HepG2 (cell line): ENCODE data around the gene ENTPD7. TPM values are rescaled to one million over a fixed set of nuclear protein-coding genes. Genes with fewer than 3 reads are reported as not detected.

Source experiments
- CERS6 ChIP-seq: sonication (generic); formaldehyde crosslinking; IDR thresholded peaks from 2 replicates; pipeline ENCODE4 v1.5.0; 2020; ENCODE audit warnings: missing genetic modification reagents
- CHCHD3 ChIP-seq: sonication (generic); formaldehyde crosslinking; IDR thresholded peaks from 2 replicates; pipeline ENCODE4 v1.8.0; 2022; ENCODE audit warnings: mild to moderate bottlenecking, missing genetic modification reagents, moderate library complexity
- CREB1 ChIP-seq, 2 experiments: fragments of 450-650 bp in 1 of 2; IDR thresholded peaks; 2 replicates each; pipeline ENCODE4 v1.6.1; 2016 to 2017; ENCODE audit warnings: control low read depth in 1 of 2, mild to moderate bottlenecking in 1 of 2, missing compliant biosample characterization in 1 of 2, missing genetic modification characterization in 1 of 2
- DMAP1 ChIP-seq: IDR thresholded peaks from 2 replicates; pipeline ENCODE4 v1.6.1; 2016
- FOXO4 ChIP-seq: sonication (generic); formaldehyde crosslinking; conservative IDR thresholded peaks from 2 replicates; pipeline ENCODE4 v1.8.1; 2023; ENCODE audit warnings: missing genetic modification reagents
- GZF1 ChIP-seq: sonication (generic); formaldehyde crosslinking; IDR thresholded peaks from 2 replicates; pipeline ENCODE4 v1.5.1; 2020; ENCODE audit warnings: mild to moderate bottlenecking, missing genetic modification reagents
- HDAC6 ChIP-seq: fragments of 200-600 bp; sonication (generic); IDR thresholded peaks from 2 replicates; pipeline ENCODE4 v1.7.0; 2017; ENCODE audit warnings: mild to moderate bottlenecking, antibody characterized with exemption, low read length, low read depth
- KAT7 ChIP-seq: IDR thresholded peaks from 2 replicates; pipeline ENCODE4 v1.6.1; 2018; ENCODE audit warnings: borderline replicate concordance, missing compliant biosample characterization
- MAZ ChIP-seq, 2 experiments: sonication (generic) in 1 of 2; formaldehyde crosslinking in 1 of 2; IDR thresholded peaks; 2 replicates each; pipeline versions ENCODE4 v1.5.0 to v1.6.1; 2012 to 2020; ENCODE audit warnings: low read depth in 2 of 2, mild to moderate bottlenecking in 2 of 2, borderline replicate concordance in 1 of 2, improper control_type of control experiment in 1 of 2, low read length in 1 of 2, missing genetic modification reagents in 1 of 2, moderate library complexity in 1 of 2
- NCOA2 ChIP-seq: sonication (generic); formaldehyde crosslinking; IDR thresholded peaks from 2 replicates; pipeline ENCODE4 v1.8.0; 2022; ENCODE audit warnings: inconsistent platforms
- NFKBIZ ChIP-seq: IDR thresholded peaks from 2 replicates; pipeline ENCODE4 v1.6.1; 2018; ENCODE audit warnings: missing genetic modification reagents, missing compliant biosample characterization
- SRY ChIP-seq: sonication (generic); formaldehyde crosslinking; IDR thresholded peaks from 2 replicates; pipeline ENCODE4 v1.8.0; 2022; ENCODE audit warnings: mild to moderate bottlenecking, missing genetic modification reagents
- TCF7L2 ChIP-seq: IDR thresholded peaks from 2 replicates; pipeline ENCODE4 v1.6.1; 2011; ENCODE audit warnings: mild to moderate bottlenecking, low read depth, low read length, moderate library complexity
- ZNF34 ChIP-seq: sonication (generic); formaldehyde crosslinking; IDR thresholded peaks from 2 replicates; pipeline ENCODE4 v1.4.0; 2020; ENCODE audit warnings: mild to moderate bottlenecking, missing genetic modification reagents, borderline replicate concordance
- ZNF563 ChIP-seq: sonication (generic); formaldehyde crosslinking; IDR thresholded peaks from 2 replicates; pipeline ENCODE4 v1.8.0; 2022; ENCODE audit warnings: mild to moderate bottlenecking, moderate library complexity, missing genetic modification reagents
- ZNF615 ChIP-seq: sonication (generic); formaldehyde crosslinking; IDR thresholded peaks from 2 replicates; pipeline ENCODE4 v1.5.0; 2020; ENCODE audit warnings: mild to moderate bottlenecking, missing genetic modification reagents, borderline replicate concordance
- ZNF790 ChIP-seq: sonication (generic); formaldehyde crosslinking; IDR thresholded peaks from 2 replicates; pipeline ENCODE4 v1.8.0; 2022; ENCODE audit warnings: missing genetic modification reagents, mild to moderate bottlenecking, borderline replicate concordance
- polyA plus RNA-seq, 8 experiments: library from polyadenylated mRNA; depleted of rRNA in 3 of 8; stranded (reverse) in 7 of 8; unstranded in 1 of 8; fragments of >200 nt; fragmentation: Illumina TruSeq in 4 of 8; extraction: Trizol in 4 of 8; gene quantifications; 2 replicates each; pipeline versions ENCODE4 v1.2.1 to v1.2.3, GENCODE V29; 2011 to 2016; ENCODE audit warnings: low read depth in 4 of 8, missing spikeins in 1 of 8, mixed read lengths in 1 of 8; ENCODE audit not compliant: insufficient read depth in 1 of 8
- total RNA-seq, 5 experiments: library from RNA; depleted of rRNA; stranded (reverse); fragments of >200 nt; fragmentation: Illumina TruSeq; extraction: Trizol; gene quantifications; 2 replicates each; pipeline ENCODE4 v1.2.3, GENCODE V29; 2016; ENCODE audit warnings: low read depth in 1 of 5
- TF ChIP-seq, protein P1 (sequence below): sonication (generic); formaldehyde crosslinking; IDR thresholded peaks from 2 replicates; pipeline ENCODE4 v1.4.0; 2020; ENCODE audit warnings: missing genetic modification reagents
- TF ChIP-seq, protein P2 (sequence below): sonication (generic); formaldehyde crosslinking; IDR thresholded peaks from 2 replicates; pipeline ENCODE4 v1.4.0; 2020; ENCODE audit warnings: missing genetic modification reagents

ENTPD7 gene
- total and polyA plus RNA-seq, 2 of the 13 experiments (the other 11 are each of a cell fraction or from before 2014, with no cell fraction given) = 7.6 to 36.5 TPM

- 0 out of 2 replicates have a peak, but pooled peaks have one; percentile 73 for TF ChIP-seq CERS6 (CRISPR knock-in tag)
- peak; percentile 70 for TF ChIP-seq KAT7 (CRISPR knock-in tag)
- no peak for TF ChIP-seq SRY (CRISPR knock-in tag)
- TF ChIP-seq, protein P1, sequence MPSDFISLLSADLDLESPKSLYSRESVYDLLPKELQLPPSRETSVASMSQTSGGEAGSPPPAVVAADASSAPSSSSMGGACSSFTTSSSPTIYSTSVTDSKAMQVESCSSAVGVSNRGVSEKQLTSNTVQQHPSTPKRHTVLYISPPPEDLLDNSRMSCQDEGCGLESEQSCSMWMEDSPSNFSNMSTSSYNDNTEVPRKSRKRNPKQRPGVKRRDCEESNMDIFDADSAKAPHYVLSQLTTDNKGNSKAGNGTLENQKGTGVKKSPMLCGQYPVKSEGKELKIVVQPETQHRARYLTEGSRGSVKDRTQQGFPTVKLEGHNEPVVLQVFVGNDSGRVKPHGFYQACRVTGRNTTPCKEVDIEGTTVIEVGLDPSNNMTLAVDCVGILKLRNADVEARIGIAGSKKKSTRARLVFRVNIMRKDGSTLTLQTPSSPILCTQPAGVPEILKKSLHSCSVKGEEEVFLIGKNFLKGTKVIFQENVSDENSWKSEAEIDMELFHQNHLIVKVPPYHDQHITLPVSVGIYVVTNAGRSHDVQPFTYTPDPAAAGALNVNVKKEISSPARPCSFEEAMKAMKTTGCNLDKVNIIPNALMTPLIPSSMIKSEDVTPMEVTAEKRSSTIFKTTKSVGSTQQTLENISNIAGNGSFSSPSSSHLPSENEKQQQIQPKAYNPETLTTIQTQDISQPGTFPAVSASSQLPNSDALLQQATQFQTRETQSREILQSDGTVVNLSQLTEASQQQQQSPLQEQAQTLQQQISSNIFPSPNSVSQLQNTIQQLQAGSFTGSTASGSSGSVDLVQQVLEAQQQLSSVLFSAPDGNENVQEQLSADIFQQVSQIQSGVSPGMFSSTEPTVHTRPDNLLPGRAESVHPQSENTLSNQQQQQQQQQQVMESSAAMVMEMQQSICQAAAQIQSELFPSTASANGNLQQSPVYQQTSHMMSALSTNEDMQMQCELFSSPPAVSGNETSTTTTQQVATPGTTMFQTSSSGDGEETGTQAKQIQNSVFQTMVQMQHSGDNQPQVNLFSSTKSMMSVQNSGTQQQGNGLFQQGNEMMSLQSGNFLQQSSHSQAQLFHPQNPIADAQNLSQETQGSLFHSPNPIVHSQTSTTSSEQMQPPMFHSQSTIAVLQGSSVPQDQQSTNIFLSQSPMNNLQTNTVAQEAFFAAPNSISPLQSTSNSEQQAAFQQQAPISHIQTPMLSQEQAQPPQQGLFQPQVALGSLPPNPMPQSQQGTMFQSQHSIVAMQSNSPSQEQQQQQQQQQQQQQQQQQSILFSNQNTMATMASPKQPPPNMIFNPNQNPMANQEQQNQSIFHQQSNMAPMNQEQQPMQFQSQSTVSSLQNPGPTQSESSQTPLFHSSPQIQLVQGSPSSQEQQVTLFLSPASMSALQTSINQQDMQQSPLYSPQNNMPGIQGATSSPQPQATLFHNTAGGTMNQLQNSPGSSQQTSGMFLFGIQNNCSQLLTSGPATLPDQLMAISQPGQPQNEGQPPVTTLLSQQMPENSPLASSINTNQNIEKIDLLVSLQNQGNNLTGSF = 0 out of 2 replicates have a peak, but pooled peaks have one; percentile 56
- TF ChIP-seq FOXO4 = no peak
- no peak for TF ChIP-seq ZNF615 (CRISPR knock-in tag)
- TF ChIP-seq GZF1 (CRISPR knock-in tag) = no peak
- peak; percentile 36; the same call in 1 of the 2 replicates for TF ChIP-seq CREB1 (IDR thresholded peaks at IDR 0.05)
- TF ChIP-seq CREB1 (CRISPR knock-in tag; IDR thresholded peaks at IDR 0.05) = peak; percentile 34; the same call in 1 of the 2 replicates
- TF ChIP-seq NCOA2 (CRISPR knock-in tag) = peak; percentile 22
- TF ChIP-seq ZNF34 (CRISPR knock-in tag) = no peak
- TF ChIP-seq HDAC6 = no peak
- TF ChIP-seq ZNF790 (CRISPR knock-in tag) = peak; percentile 91
- peak; percentile 98 for TF ChIP-seq DMAP1
- TF ChIP-seq ZNF563 (CRISPR knock-in tag) = peak; percentile 90
- peak; percentile 48; the same call in 1 of the 2 replicates for TF ChIP-seq MAZ (IDR thresholded peaks at IDR 0.05; ENCODE audit: borderline replicate concordance, low read depth, low read length)
- peak; percentile 35 for TF ChIP-seq MAZ (CRISPR knock-in tag; IDR thresholded peaks at IDR 0.05; ENCODE audit: low read depth)
- no peak for TF ChIP-seq TCF7L2
- no peak for TF ChIP-seq NFKBIZ (CRISPR knock-in tag)
- TF ChIP-seq CHCHD3 (CRISPR knock-in tag) = no peak
- TF ChIP-seq, protein P2, sequence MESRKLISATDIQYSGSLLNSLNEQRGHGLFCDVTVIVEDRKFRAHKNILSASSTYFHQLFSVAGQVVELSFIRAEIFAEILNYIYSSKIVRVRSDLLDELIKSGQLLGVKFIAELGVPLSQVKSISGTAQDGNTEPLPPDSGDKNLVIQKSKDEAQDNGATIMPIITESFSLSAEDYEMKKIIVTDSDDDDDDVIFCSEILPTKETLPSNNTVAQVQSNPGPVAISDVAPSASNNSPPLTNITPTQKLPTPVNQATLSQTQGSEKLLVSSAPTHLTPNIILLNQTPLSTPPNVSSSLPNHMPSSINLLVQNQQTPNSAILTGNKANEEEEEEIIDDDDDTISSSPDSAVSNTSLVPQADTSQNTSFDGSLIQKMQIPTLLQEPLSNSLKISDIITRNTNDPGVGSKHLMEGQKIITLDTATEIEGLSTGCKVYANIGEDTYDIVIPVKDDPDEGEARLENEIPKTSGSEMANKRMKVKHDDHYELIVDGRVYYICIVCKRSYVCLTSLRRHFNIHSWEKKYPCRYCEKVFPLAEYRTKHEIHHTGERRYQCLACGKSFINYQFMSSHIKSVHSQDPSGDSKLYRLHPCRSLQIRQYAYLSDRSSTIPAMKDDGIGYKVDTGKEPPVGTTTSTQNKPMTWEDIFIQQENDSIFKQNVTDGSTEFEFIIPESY (CRISPR knock-in tag) = no peak
These were observed 72.9 kb downstream of the ENTPD7 start, which contains the start of the genes COX15 and CUTC (continued) for GRCh38 chr10:99732033-99732842.
